HepG2 (cell line): ENCODE measurements around the gene CHRNB2. TPM values are rescaled to one million over a fixed set of nuclear protein-coding genes. Genes with fewer than 3 reads are reported as not detected.

Experiments used
- ATAC-seq: fragments of 200-7000 bp; cut with Tn5 transposase; 3 replicates; pipeline ENCODE4 v1.9.1; 2020; ENCODE audit warnings: mild to moderate bottlenecking, moderate library complexity
- BruUV-seq: library from RNA; stranded (reverse); fragments of 400-500 nt; replicated peaks from 2 replicates; lab custom pipeline; 2021; lab: Mats Ljungman, UMichigan
- CTCF ChIA-PET: fragments of 300-600 bp; formaldehyde crosslinking; extraction: SDS; loops from one replicate; lab custom pipeline; 2021; ENCODE audit warnings: low total read pairs, inconsistent platforms, low intra/inter-chr PET ratio; lab: Yijun Ruan, JAX
- POLR2A ChIA-PET: fragments of 350-600 bp; sonication (Branson Sonifier 250); formaldehyde crosslinking; loops from one replicate; lab custom pipeline; 2020; ENCODE audit warnings: antibody characterized with exemption, inconsistent platforms; lab: Yijun Ruan, JAX
- DNase-seq: peaks from one replicate; pipeline ENCODE4 v3.0.0-alpha.2; 2015; ENCODE audit warnings: low spot score
- FAIRE-seq: peaks from 3 replicates; lab custom pipeline; 2011; peaks lifted over from hg19 to GRCh38; lab: Jason Lieb, UNC
- H2AFZ ChIP-seq: one replicate; pipeline ENCODE4 v1.6.1; 2011; ENCODE audit warnings: low read length, inconsistent platforms
- H3K27ac ChIP-seq: fragments of 300-600 bp; 3 replicates; pipeline ENCODE4 v1.8.0; 2011; ENCODE audit warnings: mixed run types, mild to moderate bottlenecking, mixed read lengths, low read length, inconsistent platforms; ENCODE audit not compliant: insufficient read depth; ENCODE audit errors: extremely low read length
- H3K27me3 ChIP-seq, 2 experiments: fragments of 200-600 bp in 1 of 2; 2 replicates in 1 of 2; 3 replicates in 1 of 2; pipeline versions ENCODE4 v1.6.0 to v1.8.0; 2011; ENCODE audit warnings: low read length in 2 of 2, mild to moderate bottlenecking in 2 of 2, moderate library complexity in 2 of 2, inconsistent platforms in 1 of 2; ENCODE audit not compliant: insufficient read depth in 2 of 2, control insufficient read depth in 1 of 2
- H3K36me3 ChIP-seq, 2 experiments: fragments of 200-600 bp in 1 of 2; replicated peaks in 1 of 2; 2 replicates in 1 of 2; 3 replicates in 1 of 2; pipeline versions ENCODE4 v1.5.1 to v1.8.0; 2011; ENCODE audit warnings: low read length in 2 of 2, inconsistent platforms in 1 of 2; ENCODE audit not compliant: insufficient read depth in 2 of 2, control insufficient read depth in 1 of 2
- H3K4me1 ChIP-seq: 2 replicates; pipeline ENCODE4 v1.5.1; 2012; ENCODE audit warnings: low read length, inconsistent platforms; ENCODE audit not compliant: insufficient read depth
- H3K4me2 ChIP-seq: 2 replicates; pipeline ENCODE4 v1.6.0; 2011; ENCODE audit warnings: low read depth, low read length, inconsistent platforms
- H3K4me3 ChIP-seq, 3 experiments: fragments of 200-600 bp in 1 of 3; sonication (generic), shearing (Covaris generic) in 1 of 3; replicated peaks in 1 of 3; 2 replicates each; pipeline ENCODE4 v1.5.1; 2011 to 2016; ENCODE audit warnings: low read length in 3 of 3, inconsistent platforms in 2 of 3, low read depth in 2 of 3, mild to moderate bottlenecking in 2 of 3, control low read depth in 1 of 3, mixed read lengths in 1 of 3; ENCODE audit not compliant: insufficient read depth in 1 of 3
- H3K79me2 ChIP-seq: one replicate; pipeline ENCODE4 v1.6.1; 2011; ENCODE audit warnings: low read length, inconsistent platforms; ENCODE audit not compliant: insufficient read depth
- H3K9ac ChIP-seq: 2 replicates; pipeline ENCODE4 v1.6.0; 2011; ENCODE audit warnings: mild to moderate bottlenecking, low read depth, low read length, inconsistent platforms; ENCODE audit not compliant: insufficient read depth
- H3K9me3 ChIP-seq: 2 replicates; pipeline ENCODE4 v1.5.1; 2012; ENCODE audit warnings: mild to moderate bottlenecking, low read length
- H4K20me1 ChIP-seq: 2 replicates; pipeline ENCODE4 v1.6.0; 2011; ENCODE audit warnings: inconsistent platforms, mild to moderate bottlenecking, low read length, moderate library complexity; ENCODE audit not compliant: insufficient read depth
- EED ChIP-seq: sonication (generic); formaldehyde crosslinking; IDR thresholded peaks from 2 replicates; pipeline ENCODE4 v1.5.0; 2020; ENCODE audit warnings: mild to moderate bottlenecking, missing genetic modification reagents
- NFYC ChIP-seq: IDR thresholded peaks from 2 replicates; pipeline ENCODE4 v1.6.1; 2016; ENCODE audit warnings: missing genetic modification reagents, missing compliant biosample characterization
- NR1H2 ChIP-seq: sonication (generic); formaldehyde crosslinking; IDR thresholded peaks from 2 replicates; pipeline ENCODE4 v1.8.1; 2022; ENCODE audit warnings: low read depth, missing genetic modification reagents, borderline replicate concordance
- RCOR2 ChIP-seq: IDR thresholded peaks from 2 replicates; pipeline ENCODE4 v1.6.1; 2016; ENCODE audit warnings: missing biosample characterization, missing genetic modification reagents
- RFX5 ChIP-seq: IDR thresholded peaks from 2 replicates; pipeline ENCODE4 v1.6.1; 2011; ENCODE audit warnings: low read depth, low read length, improper control_type of control experiment
- RXRA ChIP-seq: sonication (generic); formaldehyde crosslinking; IDR thresholded peaks from 2 replicates; pipeline ENCODE4 v1.5.1; 2020; ENCODE audit warnings: missing genetic modification reagents
- SIX4 ChIP-seq: sonication (generic); formaldehyde crosslinking; IDR thresholded peaks from 2 replicates; pipeline ENCODE4 v1.4.0; 2020; ENCODE audit warnings: missing genetic modification reagents
- SMARCE1 ChIP-seq: fragments of 450-650 bp; IDR thresholded peaks from 2 replicates; pipeline ENCODE4 v1.6.1; 2017; ENCODE audit warnings: borderline replicate concordance
- SP5 ChIP-seq: IDR thresholded peaks from 2 replicates; pipeline ENCODE4 v1.6.1; 2016; ENCODE audit warnings: low read depth, borderline replicate concordance
- ZNF207 ChIP-seq: fragments of 450-650 bp; IDR thresholded peaks from 2 replicates; pipeline ENCODE4 v1.6.1; 2016; ENCODE audit warnings: antibody characterized with exemption, borderline replicate concordance
- ZNF570 ChIP-seq: sonication (generic); formaldehyde crosslinking; IDR thresholded peaks from 2 replicates; pipeline ENCODE4 v1.4.0; 2020; ENCODE audit warnings: mild to moderate bottlenecking, missing genetic modification reagents, borderline replicate concordance
- ZNF777 ChIP-seq: sonication (generic); formaldehyde crosslinking; IDR thresholded peaks from 2 replicates; pipeline ENCODE4 v1.4.0; 2020; ENCODE audit warnings: missing genetic modification reagents
- ZNF792 ChIP-seq: IDR thresholded peaks from 2 replicates; pipeline ENCODE4 v1.6.1; 2016
- WGBS: methylation state at CpG from one replicate; pipeline ENCODE4 v1.1.6; 2017; ENCODE audit warnings: low lambda C conversion rate; 5-methylcytosine and 5-hydroxymethylcytosine counted together
- in situ Hi-C: cut with HindIII; loops from 2 replicates; pipeline ENCODE4 v1.10.0; 2017; ENCODE audit warnings: low pct_unique_long_range_greater_than_20kb; ENCODE audit not compliant: extremely low pct_ligation_motif_present
- intact Hi-C: fragments of 100-400 bp; cut with micrococcal nuclease; formaldehyde crosslinking; loops from one replicate; pipeline ENCODE4 v1.10.0; 2022; ENCODE audit not compliant: unreplicated experiment
- polyA plus RNA-seq, 8 experiments: library from polyadenylated mRNA; depleted of rRNA in 3 of 8; stranded (reverse) in 7 of 8; unstranded in 1 of 8; fragments of >200 nt; fragmentation: Illumina TruSeq in 4 of 8; extraction: Trizol in 4 of 8; gene quantifications; 2 replicates each; pipeline versions ENCODE4 v1.2.1 to v1.2.3, GENCODE V29; 2011 to 2016; ENCODE audit warnings: low read depth in 4 of 8, missing spikeins in 1 of 8, mixed read lengths in 1 of 8; ENCODE audit not compliant: insufficient read depth in 1 of 8
- total RNA-seq, 5 experiments: library from RNA; depleted of rRNA; stranded (reverse); fragments of >200 nt; fragmentation: Illumina TruSeq; extraction: Trizol; gene quantifications; 2 replicates each; pipeline ENCODE4 v1.2.3, GENCODE V29; 2016; ENCODE audit warnings: low read depth in 1 of 5
- TF ChIP-seq, protein P1 (sequence below), 2 experiments: sonication (generic) in 1 of 2; formaldehyde crosslinking in 1 of 2; IDR thresholded peaks; 2 replicates each; pipeline versions ENCODE4 v1.4.0 to v1.6.1; 2016 to 2020; ENCODE audit warnings: borderline replicate concordance in 1 of 2, low read depth in 1 of 2, mild to moderate bottlenecking in 1 of 2, missing genetic modification reagents in 1 of 2

CHRNB2 gene
- total and polyA plus RNA-seq, 2 of the 13 experiments (the other 11 are each of a cell fraction or from before 2014, with no cell fraction given), result 0.03 to 0.07 TPM

DNA sequence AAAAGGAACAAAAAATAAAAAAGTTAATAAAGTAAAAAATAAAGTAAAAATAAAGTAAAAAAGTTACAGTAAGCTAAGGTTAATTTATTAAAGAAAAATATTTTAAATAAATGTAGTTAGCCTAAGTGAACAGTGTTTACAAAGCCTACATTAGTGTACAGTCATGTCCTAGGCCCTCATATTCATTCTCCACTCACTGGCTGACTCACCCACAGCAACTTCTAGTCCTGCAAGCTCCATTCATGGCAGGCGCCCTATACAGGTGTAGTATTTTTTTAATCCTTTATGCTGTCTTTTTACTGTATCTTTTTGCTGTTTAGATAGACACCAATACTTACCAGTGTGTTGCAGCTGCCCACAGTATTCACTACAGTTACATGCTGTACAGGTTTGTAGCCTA lies 28.0 kb downstream of the CHRNB2 start:
- Histone ChIP-seq H3K9ac (no peak overlapping the region), H3K9me3 (no peaks in the 10 kb centered on the region), H2AFZ (no peak overlapping the region), H3K36me3 (peaks cover 30 to 90% of the 10 kb centered on the region in 2 experiments), H3K4me3 (no peak overlapping the region), H3K27ac (no peak overlapping the region), H3K4me2 (no peak overlapping the region), H3K79me2 (peaks cover 8% of the 10 kb centered on the region), H3K4me1 (0 out of 2 replicates have a peak, but pooled peaks cover 7% of the 10 kb centered on the region), H3K27me3 (no peaks in the 10 kb centered on the region), H4K20me1 (peaks cover 8% of the 10 kb centered on the region; the same call in 1 of the 2 replicates)
- no TSS peak for BruUV-seq
- no peak for FAIRE-seq
- no peak for ATAC-seq
- intact Hi-C loops (no loop called here), in situ Hi-C loops (no loop called here)
- no peak for TF ChIP-seq RCOR2 (CRISPR knock-in tag)
- WGBS, result 95% methylated on average over 1 of the region's 1 CpG
- ChIA-PET CTCF (no interaction called here), POLR2A (interaction anchor here (1.6 kb wide), 1 partner anchor 9 kb away, joined by 6 read pairs; no protein-coding TSS in a partner anchor)
- no peak for DNase-seq

DNA sequence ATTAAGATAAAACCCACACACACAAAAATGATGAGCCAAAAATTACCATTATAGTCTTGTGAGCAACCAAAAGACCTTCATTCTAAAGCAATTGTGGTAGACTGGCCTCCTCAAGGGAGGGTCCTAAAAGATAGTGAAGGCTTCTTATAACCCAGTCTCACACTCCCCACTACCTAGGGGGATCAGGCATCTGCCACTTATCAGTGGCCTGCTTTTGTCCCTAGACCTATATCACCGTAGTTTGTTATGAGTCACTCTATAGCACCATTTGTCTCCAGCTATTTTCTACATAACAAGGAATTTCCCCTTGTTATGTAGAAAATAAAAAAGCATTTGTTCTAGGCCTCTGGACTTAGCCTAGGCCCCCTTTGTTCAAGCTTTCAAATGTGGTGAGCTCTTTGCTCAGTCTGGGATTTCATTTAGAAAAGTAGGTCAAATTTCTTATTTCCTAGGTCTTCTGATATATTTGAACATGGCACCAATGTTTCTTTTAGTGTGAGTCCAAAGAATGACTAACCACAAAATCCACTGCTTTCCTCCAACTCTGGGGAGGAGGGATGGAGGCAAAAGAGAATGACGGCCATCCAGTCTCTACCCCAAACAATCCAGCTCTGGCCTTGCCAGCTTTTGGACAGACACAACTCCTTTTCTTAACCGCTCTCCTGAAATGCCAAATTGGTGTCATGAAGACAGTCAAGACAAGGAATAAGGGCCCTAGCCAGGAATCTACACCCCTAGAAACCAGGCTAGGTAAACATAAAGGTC lies 31.5 kb downstream of the CHRNB2 start:
- ATAC-seq (no peak), DNase-seq (no peak), FAIRE-seq (no peak)
- H3K4me2 ChIP-seq, result no peak overlapping the region
- in situ Hi-C loops (no loop called here), intact Hi-C loops (no loop called here)
- H3K79me2 ChIP-seq, result peaks cover 42% of the 10 kb centered on the region
- TF ChIP-seq ZNF570 (CRISPR knock-in tag) (no peak), RFX5 (no peak), SMARCE1 (no peak), ZNF777 (CRISPR knock-in tag) (no peak), RXRA (CRISPR knock-in tag) (no peak), ZNF792 (CRISPR knock-in tag) (no peak), SIX4 (no peak), ZNF207 (no peak), NR1H2 (CRISPR knock-in tag) (no peak), NFYC (no peak), SP5 (no peak), EED (no peak)
- TF ChIP-seq, protein P1, sequence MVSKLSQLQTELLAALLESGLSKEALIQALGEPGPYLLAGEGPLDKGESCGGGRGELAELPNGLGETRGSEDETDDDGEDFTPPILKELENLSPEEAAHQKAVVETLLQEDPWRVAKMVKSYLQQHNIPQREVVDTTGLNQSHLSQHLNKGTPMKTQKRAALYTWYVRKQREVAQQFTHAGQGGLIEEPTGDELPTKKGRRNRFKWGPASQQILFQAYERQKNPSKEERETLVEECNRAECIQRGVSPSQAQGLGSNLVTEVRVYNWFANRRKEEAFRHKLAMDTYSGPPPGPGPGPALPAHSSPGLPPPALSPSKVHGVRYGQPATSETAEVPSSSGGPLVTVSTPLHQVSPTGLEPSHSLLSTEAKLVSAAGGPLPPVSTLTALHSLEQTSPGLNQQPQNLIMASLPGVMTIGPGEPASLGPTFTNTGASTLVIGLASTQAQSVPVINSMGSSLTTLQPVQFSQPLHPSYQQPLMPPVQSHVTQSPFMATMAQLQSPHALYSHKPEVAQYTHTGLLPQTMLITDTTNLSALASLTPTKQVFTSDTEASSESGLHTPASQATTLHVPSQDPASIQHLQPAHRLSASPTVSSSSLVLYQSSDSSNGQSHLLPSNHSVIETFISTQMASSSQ (IDR thresholded peaks at IDR 0.05; ENCODE audit: low read depth), result no peak
- TF ChIP-seq, protein P1 (CRISPR knock-in tag; IDR thresholded peaks at IDR 0.05; ENCODE audit: borderline replicate concordance), result no peak
- H3K27ac ChIP-seq, result no peak overlapping the region
- 0 out of 2 replicates have a peak, but pooled peaks cover under 1% of the 10 kb centered on the region for H3K4me1 ChIP-seq
- H3K36me3 ChIP-seq, result peaks cover 36 to 83% of the 10 kb centered on the region in 2 experiments
- peaks cover 21% of the 10 kb centered on the region for H4K20me1 ChIP-seq
- BruUV-seq, result TSS peak; percentile 2
- 95% methylated on average over 3 of the region's 3 CpGs for WGBS
- no peak overlapping the region for H3K4me3 ChIP-seq
- H3K9ac ChIP-seq, result no peak overlapping the region
- no peaks in the 10 kb centered on the region for H3K27me3 ChIP-seq
- CTCF ChIA-PET, result no interaction called here
- no peaks in the 10 kb centered on the region for H3K9me3 ChIP-seq
- H2AFZ ChIP-seq, result no peak overlapping the region
- POLR2A ChIA-PET, result no interaction called here
